GM19023 (cell line): ENCODE data around the gene PTPRK.

Source experiments
- ATAC-seq: cut with Tn5 transposase; IDR thresholded peaks from one replicate; pipeline ENCODE4 v1.9.1; 2021; ENCODE audit warnings: mild to moderate bottlenecking, moderate library complexity; ENCODE audit not compliant: unreplicated experiment

The PTPRK gene

GRCh38 chr6:128099571-128100197, 420.7 kb downstream of the PTPRK start:
- no peak for ATAC-seq

GRCh38 chr6:128098000-128098581, 422.3 kb downstream of the PTPRK start:
- no peak for ATAC-seq

GRCh38 chr6:128097009-128097408, 423.4 kb downstream of the PTPRK start:
- no peak for ATAC-seq

GRCh38 chr6:128095362-128095761, 425.0 kb downstream of the PTPRK start:
- no peak for ATAC-seq

GRCh38 chr6:128079021-128079420, 441.4 kb downstream of the PTPRK start:
- ATAC-seq = no peak

GRCh38 chr6:128078276-128078675, 442.1 kb downstream of the PTPRK start:
- no peak for ATAC-seq

- no peak for ATAC-seq
Observed at GRCh38 chr6:128076843-128077242, 443.6 kb downstream of the PTPRK start.

- ATAC-seq = no peak
Observed at GRCh38 chr6:128074567-128074966, 445.8 kb downstream of the PTPRK start.

- ATAC-seq = no peak
Observed at GRCh38 chr6:128073389-128073788, 447.0 kb downstream of the PTPRK start.

- ATAC-seq = no peak
Observed at GRCh38 chr6:128071212-128071611, 449.2 kb downstream of the PTPRK start.

GRCh38 chr6:128070406-128070805, 450.0 kb downstream of the PTPRK start:
- ATAC-seq = no peak

GRCh38 chr6:128069188-128069587, 451.2 kb downstream of the PTPRK start:
- ATAC-seq = no peak

- ATAC-seq = no peak
Observed at GRCh38 chr6:128068119-128068479, 452.3 kb downstream of the PTPRK start.

- ATAC-seq = no peak
Observed at GRCh38 chr6:128067446-128068118, 452.8 kb downstream of the PTPRK start.

- ATAC-seq = no peak
Observed at GRCh38 chr6:128065072-128065471, 455.3 kb downstream of the PTPRK start.

GRCh38 chr6:128064540-128064895, 455.9 kb downstream of the PTPRK start:
- ATAC-seq = no peak

- ATAC-seq = no peak
Observed at GRCh38 chr6:128063850-128064539, 456.4 kb downstream of the PTPRK start.

- ATAC-seq = no peak
Observed at GRCh38 chr6:128062882-128063603, 457.4 kb downstream of the PTPRK start.

- no peak for ATAC-seq
Observed at GRCh38 chr6:128057946-128058345, 462.5 kb downstream of the PTPRK start.

- ATAC-seq = no peak
Observed at GRCh38 chr6:128057541-128057940, 462.9 kb downstream of the PTPRK start.

- ATAC-seq = no peak
Observed at GRCh38 chr6:128053109-128053508, 467.3 kb downstream of the PTPRK start.
